Cardiac muscle cell (in vitro differentiated cells and primary cell): Measurements from ENCODE around the gene TMC5. TPM values are rescaled to one million over a fixed set of nuclear protein-coding genes. Genes with fewer than 3 reads are reported as not detected.

Experiments used
- DNase-seq, 2 donors: peaks; one replicate each; pipeline versions ENCODE4 v3.0.0 to v3.0.0-alpha.2; 2010 to 2017; ENCODE audit warnings: low read depth in 1 of 2, low spot score in 1 of 2
- H3K27ac ChIP-seq: fragments of 200-600 bp; sonication (generic); 2 replicates; pipeline ENCODE4 v1.5.1; 2016
- H3K27me3 ChIP-seq: fragments of 200-600 bp; sonication (generic); 2 replicates; pipeline ENCODE4 v1.6.0; 2016; ENCODE audit warnings: control low read depth
- H3K36me3 ChIP-seq: fragments of 200-600 bp; sonication (generic); 2 replicates; pipeline ENCODE4 v1.5.1; 2016; ENCODE audit warnings: control low read depth
- H3K4me1 ChIP-seq: fragments of 200-600 bp; sonication (generic); 2 replicates; pipeline ENCODE4 v1.8.1; 2017; ENCODE audit warnings: low read depth, mild to moderate bottlenecking, mixed run types
- H3K4me3 ChIP-seq: fragments of 200-600 bp; sonication (generic); 2 replicates; pipeline ENCODE4 v1.5.1; 2016; ENCODE audit warnings: mild to moderate bottlenecking
- H3K9me3 ChIP-seq: fragments of 200-600 bp; sonication (generic); 2 replicates; pipeline ENCODE4 v1.5.1; 2017; ENCODE audit warnings: low read depth, mild to moderate bottlenecking, control low read depth
- CTCF ChIP-seq: IDR thresholded peaks from 2 replicates; pipeline ENCODE4 v1.5.1; 2012; ENCODE audit warnings: low read depth, mild to moderate bottlenecking, low read length
- polyA plus RNA-seq: library from polyadenylated mRNA; unstranded; fragments of >200 nt; fragmentation: Nextera tagmentation; extraction: Ambion mirVana; gene quantifications from 2 replicates; pipeline ENCODE4 v1.2.1, GENCODE V29; 2016
- total RNA-seq: library from RNA; depleted of rRNA; stranded (reverse); fragments of >200 nt; gene quantifications from 2 replicates; pipeline ENCODE4 v1.2.3, GENCODE V29; 2016

The TMC5 gene
- total and polyA plus RNA-seq, 2 experiments from 2014 or later, result 0.21 TPM; not detected in 1

DNA sequence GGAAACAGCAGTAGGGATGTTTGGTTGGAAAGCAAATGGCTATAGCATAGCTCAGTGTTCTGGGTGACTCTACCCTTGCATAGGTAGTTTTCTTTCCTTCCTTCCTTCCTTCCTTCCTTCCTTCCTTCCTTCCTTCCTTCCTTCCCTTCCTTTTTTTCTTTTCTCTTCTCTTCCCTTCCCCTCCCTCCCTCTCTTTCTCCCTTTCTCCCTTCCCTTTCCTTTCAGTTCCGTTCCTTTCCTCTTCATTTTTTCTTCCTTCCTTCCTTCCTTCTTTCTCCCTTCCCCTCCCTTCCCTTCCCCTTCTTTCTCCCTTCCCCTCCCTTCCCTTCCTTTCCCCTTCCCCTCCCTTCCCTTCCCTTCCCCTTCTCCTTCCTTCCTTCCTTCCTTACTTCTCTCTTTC lies 72.9 kb downstream of the TMC5 start:
- no peaks in the 10 kb centered on the region for H3K4me1 ChIP-seq
- H3K27ac ChIP-seq, result no peak overlapping the region
- no peaks in the 10 kb centered on the region for H3K27me3 ChIP-seq
- no peak for TF ChIP-seq CTCF
- H3K9me3 ChIP-seq, result no peaks in the 10 kb centered on the region
- no peaks in the 10 kb centered on the region for H3K36me3 ChIP-seq
- no peak overlapping the region for H3K4me3 ChIP-seq
- no peak for DNase-seq

- Histone ChIP-seq H3K4me1 (no peaks in the 10 kb centered on the region), H3K36me3 (peaks cover 5% of the 10 kb centered on the region), H3K27me3 (no peaks in the 10 kb centered on the region), H3K4me3 (no peak overlapping the region), H3K9me3 (no peaks in the 10 kb centered on the region), H3K27ac (no peak overlapping the region)
- no peak for DNase-seq
- no peak for TF ChIP-seq CTCF
Observed at GRCh38 chr16:19497176-19497575, 79.5 kb downstream of the TMC5 start.

- no peak overlapping the region for H3K27ac ChIP-seq
- no peak overlapping the region for H3K4me3 ChIP-seq
- no peak for TF ChIP-seq CTCF
- H3K27me3 ChIP-seq, result no peaks in the 10 kb centered on the region
- peaks cover 5% of the 10 kb centered on the region for H3K36me3 ChIP-seq
- H3K9me3 ChIP-seq, result no peaks in the 10 kb centered on the region
- H3K4me1 ChIP-seq, result no peaks in the 10 kb centered on the region
- no peak for DNase-seq
Observed at GRCh38 chr16:19499006-19499405, 81.3 kb downstream of the TMC5 start.

DNA sequence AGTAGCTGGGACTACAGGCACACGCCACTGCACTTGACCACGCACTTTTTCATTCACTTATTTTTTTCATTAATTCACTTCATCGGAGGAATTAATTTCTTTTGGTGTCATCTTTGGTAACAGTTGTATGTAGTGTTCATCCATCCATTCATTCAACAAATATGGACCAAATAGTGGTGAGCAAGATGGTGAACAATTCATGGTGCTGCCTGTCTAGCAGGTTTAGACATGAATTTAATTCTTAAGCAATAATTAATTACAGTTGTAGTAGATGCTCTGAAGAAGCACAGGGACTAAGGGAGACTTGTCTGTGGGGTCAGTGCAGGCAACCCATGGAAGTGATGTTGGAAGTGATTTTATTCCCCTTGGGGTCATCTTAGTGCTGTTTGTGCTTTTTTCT lies 81.8 kb downstream of the TMC5 start:
- H3K9me3 ChIP-seq, result no peaks in the 10 kb centered on the region
- TF ChIP-seq CTCF, result no peak
- no peak overlapping the region for H3K27ac ChIP-seq
- H3K27me3 ChIP-seq, result no peaks in the 10 kb centered on the region
- H3K4me3 ChIP-seq, result no peak overlapping the region
- no peaks in the 10 kb centered on the region for H3K4me1 ChIP-seq
- peaks cover 9% of the 10 kb centered on the region for H3K36me3 ChIP-seq
- no peak for DNase-seq

GRCh38 chr16:19502395-19503131 lies 84.9 kb downstream of the TMC5 start:
- H3K36me3 ChIP-seq, result peaks cover 28% of the 10 kb centered on the region
- H3K4me1 ChIP-seq, result no peaks in the 10 kb centered on the region
- no peak overlapping the region for H3K27ac ChIP-seq
- peak; percentile 77 to 86 for DNase-seq
- peak; percentile 80 for TF ChIP-seq CTCF
- no peak overlapping the region for H3K4me3 ChIP-seq
- H3K27me3 ChIP-seq, result no peaks in the 10 kb centered on the region
- no peaks in the 10 kb centered on the region for H3K9me3 ChIP-seq
